HG02981 (cell line): ENCODE results near the gene ADI1.
"Not testable (repeated sequence)": the region's sequence is repeated elsewhere in the genome, so short reads cannot be mapped to it uniquely, and the experiment has no call there.

Experiments
- ATAC-seq: cut with Tn5 transposase; IDR thresholded peaks from one replicate; pipeline ENCODE4 v1.9.1; 2021; ENCODE audit warnings: mild to moderate bottlenecking, moderate library complexity; ENCODE audit not compliant: unreplicated experiment

ADI1 gene

DNA sequence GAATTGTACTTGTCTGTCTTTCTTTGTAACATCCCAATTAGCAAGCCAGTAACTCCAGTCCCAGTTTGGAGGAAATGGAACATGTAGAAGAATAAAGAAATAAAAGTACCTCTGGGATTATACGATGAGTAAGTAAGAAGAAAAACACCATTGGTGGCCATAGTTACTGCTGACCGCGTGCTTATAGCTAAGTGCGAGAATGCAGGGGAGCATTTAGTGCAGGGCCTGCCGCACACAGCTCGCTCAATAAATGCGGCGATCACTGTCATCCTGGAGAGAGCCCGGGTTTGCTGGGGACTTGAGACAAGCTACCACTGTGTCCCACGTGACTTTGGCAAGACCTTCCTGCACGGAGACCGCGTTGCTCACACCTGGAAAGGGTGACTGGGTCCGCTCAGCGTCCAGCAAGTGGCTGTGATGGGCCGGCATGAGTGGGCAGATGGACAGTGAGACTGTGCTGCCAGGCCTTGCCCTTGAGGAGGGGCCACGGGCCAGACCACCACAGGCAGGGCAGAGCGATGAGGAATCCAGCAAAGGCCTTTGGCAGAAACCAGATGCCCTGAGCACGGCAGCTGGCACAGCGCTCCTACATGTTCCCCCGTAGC, 54.8 kb downstream of the ADI1 start:
- no peak for ATAC-seq

DNA sequence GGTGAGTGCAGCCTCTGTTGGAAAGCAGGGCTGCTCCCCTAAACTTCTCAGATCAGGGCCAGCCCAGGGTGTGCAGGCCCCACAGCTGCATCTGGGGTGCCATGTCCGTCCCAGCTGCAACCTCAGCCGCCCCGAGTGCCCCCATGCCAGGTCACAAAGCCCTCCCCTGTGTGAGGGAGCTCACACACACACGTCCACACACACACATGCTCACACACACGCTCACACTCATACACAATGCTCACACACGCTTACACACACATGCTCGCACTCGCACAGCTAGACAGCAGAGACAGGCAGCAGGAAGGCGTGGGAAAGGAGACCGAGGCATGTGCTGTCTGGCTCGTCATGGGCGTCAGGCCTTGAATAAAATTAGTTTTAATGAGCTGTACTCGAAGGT, 55.4 kb downstream of the ADI1 start:
- ATAC-seq = no peak

DNA sequence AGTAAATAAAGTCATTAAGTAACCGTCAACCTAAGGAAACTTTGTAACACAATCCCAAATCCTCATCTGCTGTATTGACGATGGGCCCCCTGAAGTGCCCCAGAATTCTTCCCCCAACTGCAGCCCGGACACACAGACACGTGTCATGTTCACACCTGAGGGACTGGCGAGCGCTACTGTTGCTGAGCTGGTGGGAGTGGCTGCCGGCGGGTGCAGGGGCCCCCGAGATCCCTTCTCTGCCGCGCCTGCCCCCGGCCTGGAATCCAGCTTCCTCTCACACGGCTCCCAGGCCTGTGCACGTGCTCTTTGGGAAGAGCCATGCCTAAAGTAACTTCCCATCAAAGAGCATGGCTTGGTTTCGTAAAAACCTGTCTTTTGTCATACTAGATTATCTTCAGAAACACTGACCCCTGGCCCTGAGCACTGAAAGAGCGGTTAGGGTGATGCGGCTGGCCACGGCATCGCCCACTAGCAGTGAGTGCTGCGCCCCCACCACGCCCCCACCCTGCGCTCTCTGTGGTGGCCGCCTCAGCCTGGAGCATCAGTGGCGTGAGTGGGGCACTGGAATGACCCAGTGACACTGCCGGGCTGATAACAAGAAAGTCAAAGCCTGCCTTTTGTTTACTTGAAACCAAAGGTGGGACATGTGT, 56.0 kb downstream of the ADI1 start:
- no peak for ATAC-seq

DNA sequence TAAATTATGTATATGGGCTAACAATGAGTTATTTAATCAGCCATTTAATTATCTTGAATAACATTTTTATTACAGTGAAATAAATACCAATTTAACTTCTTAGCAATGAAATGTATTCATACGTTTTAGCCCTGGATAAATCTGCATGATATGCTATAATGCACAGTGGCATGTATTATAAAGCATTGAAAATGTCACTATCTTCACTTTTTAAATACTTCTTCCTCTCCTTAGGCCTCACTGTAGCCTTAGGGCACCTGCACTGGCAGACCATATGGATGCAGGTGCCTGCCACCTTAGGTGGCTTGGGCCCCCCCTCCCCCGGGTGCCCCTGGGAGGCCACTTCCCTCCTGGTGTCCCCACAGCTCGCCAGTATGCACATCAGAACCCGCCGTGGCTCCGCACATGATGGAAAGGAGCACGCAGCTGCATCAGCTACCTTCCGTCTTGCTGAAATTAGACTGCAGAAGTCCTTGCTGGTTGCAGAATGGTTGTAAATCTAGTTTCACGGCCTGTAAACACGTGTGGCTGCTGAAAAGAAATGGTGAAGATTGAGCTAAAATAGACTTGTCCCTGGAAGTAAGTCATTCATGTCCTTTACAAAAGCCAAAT, 56.7 kb downstream of the ADI1 start:
- ATAC-seq = no peak

DNA sequence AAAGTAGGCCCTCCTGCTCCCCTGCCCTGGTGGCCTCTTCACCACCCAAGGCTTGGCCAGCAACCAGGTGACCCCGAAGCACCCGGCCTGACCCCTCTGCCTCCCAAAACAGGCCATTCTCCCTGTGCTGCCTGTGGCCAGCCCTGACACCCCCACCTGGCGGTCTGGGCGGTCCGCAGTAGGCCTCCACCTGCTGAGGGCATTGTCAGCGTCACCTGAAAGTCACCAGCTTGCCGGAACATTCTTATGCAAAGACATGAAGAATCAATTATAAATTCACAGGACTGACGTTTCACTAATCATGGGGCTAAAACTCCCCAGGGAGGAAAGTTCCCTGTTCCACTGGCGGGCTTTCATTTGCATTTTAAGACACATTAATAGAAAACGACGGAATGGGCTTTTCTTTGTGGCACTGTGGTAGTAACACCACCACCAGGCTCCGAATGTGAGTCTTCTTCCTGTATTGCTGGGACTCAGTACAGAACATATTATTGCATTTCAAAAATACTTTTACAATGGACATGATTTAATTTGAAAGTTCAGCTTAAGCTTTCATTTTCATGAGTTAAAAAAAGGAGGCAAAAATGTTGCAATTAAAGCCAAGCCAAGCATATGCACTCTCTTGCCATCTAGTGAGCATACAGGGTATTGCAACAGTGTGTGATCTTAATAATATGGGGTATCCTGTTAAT, 57.4 kb downstream of the ADI1 start:
- peak; percentile 80 for ATAC-seq

DNA sequence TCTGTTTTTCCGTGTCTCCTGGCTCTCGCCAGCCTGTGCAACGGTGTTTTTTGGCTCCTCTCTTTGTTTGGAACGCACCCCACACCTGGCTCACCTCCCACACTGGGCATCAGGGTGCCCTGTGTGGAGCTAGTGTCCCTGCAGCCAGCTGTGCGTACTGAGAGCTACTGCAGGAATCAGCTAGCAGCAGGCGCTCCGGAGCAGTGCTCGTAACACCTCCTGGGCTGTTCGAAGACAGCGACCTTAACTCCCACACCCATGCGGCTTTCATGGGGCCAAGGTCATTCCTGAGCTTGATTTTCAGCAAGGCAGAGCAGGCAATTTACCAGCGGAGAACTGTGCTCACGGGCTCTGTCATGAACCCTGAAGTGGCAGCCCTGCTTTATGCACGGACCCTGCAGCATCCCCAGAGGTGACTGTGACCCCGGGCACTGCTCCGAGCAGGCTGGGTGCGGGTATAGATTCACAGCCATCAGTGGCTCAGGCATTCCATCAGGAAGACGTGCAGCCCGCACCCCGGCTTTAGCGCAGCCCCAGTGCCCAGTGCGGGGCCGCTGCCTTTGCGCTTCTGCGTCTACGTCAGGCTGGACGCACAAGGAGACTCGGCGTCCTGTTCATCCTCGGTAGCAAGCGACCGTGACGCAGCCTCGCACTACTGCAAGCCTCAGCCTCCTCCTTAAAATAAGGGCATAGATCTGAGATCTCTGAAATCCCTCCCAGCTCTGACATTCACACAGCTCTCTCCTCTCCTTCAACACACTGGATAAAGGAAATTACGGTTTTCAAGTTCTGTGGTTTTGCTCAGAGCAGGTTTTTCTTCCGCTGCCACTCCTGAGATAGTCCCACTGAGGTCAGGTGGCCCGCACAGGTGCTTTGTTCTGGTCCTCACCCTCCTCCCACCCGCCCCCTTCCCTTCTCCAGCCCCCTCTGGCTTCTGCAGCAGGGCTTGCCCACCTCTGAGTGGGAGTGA, 58.2 kb downstream of the ADI1 start:
- ATAC-seq = no peak

DNA sequence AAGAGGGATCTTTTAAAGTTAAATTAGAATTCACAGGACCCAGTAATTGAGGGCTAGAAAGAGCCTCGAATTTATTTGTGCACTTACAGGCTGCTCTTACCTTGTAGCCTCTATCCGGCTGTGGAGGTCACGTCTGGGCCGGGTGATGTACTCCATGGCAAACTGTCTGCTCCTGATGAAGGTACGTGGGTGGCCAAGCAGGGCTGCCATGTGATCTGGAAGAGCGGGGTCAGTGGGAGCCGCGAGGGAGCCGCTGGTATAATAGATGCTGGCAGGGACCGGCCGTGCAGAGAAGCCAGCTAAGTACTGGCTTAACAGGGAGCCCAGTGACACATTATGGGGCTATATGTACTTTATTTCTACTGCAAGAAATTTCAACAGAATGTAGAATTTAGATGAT, 59.2 kb downstream of the ADI1 start:
- ATAC-seq = no peak

DNA sequence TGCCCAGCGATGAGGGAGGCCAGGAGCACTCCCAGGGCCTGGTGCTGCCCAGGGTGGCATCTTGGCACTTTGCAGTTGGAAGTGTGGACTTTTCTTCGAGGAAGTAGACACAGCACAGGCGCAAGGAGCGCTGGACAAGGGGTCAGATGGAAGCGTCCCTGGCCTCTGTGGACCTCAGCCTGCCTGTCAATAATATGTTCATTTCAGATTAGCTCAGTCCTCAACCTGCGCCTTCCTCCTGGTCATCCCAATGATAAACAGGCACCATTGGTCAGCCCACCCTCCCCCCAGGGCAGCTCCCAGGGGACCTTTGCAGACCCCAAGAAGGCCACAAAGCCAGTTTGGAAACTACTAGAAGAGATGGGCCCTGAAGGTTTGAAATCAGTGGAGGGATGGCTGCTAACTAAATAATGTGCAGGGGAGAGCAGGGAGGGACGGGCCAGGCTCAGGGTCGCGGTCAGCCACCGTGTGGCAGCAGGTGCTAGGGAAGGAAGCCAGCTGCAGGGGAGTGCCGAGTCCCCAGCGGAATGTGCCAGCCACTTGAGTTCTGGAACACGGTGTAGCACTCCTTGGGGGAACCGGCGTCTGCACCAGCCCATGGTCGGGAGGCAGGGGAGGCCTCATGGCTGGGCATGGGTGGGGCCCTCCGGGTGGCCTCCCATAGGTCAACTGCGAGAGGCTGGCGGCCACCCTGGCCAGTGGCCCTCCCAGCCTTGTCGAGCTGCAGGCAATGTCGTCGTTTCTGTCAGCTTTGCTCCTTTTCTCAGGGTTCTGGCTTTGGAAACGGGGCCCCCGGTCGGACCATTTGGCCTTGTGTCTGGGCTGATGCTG, 59.9 kb downstream of the ADI1 start:
- ATAC-seq = no peak

DNA sequence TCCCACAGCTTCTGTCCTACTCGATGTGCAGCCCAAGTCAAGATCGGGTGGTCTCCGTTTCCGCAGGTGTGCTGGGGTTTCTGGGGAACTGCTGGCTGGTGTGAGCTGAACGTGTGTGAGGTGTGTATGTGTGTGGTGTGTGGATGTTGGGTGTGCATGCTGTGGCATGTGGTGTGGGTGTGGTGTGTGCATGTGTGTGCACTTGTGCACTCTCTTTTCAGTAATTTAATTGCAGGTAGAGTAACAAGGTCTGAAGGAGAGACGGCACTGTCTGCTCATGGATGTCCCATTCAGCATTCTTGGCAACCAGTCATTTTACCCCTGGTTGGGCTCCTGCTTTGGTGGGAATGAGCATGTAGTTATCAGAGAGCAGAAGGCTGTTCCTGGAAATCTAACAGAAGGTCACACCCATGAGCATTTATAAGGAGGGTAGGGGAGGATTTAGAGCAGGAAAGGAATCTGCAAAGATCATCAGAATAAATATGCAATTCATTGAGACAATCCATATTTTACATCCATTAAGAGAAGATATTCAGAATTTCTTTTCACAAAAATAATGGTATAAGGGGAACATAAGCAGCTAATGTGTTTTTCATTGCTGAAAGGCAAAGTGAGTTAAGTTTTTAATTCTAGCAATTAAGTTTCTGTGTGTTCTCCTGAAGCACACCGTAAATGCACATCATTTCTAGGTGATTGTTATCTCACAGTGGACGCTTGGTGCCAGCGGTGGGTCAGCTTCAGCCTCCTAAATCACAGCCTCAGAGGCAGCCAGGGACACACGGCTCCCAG, 60.7 kb downstream of the ADI1 start:
- no peak for ATAC-seq

DNA sequence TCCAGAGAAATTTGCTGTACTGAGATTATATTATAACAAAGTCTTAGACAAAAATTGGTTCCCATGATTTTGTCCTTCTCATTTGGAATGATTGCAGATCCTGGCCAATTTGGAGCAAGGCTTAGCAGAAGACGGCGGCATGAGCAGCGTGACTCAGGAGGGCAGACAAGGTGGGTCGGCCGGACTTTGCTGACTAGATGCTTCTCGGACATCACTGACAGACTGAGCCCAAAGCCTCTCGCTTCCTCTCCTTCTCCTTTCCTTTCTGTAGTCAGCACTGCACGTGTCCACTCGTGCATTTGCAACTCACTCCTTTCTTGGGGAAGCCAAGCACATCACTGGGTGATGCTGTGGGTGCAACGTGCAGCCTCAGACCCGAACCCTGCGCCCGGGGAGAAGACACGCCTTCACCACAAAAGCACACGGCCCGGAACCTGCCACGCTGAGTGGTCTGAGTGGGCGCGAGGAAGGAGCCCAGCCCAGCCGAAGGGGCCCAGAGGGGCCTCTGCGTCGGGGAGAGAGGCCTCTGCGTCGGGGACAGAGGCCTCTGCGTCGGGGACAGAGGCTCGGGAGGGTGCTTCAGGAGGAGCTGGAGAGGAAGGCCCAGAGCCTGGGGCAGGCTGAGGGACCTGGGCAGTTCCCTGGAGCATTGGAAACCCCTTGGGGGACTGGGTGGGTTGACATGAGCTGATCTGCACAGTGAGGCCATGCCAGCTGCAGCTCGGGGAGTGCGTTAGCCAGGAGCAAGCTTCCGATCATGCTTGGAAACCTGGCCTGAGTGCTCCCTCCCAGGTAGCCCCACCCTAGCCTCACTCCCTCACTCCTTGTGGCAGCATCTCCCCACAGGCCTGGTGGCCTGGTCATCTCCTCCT, 61.6 kb downstream of the ADI1 start:
- no peak for ATAC-seq

DNA sequence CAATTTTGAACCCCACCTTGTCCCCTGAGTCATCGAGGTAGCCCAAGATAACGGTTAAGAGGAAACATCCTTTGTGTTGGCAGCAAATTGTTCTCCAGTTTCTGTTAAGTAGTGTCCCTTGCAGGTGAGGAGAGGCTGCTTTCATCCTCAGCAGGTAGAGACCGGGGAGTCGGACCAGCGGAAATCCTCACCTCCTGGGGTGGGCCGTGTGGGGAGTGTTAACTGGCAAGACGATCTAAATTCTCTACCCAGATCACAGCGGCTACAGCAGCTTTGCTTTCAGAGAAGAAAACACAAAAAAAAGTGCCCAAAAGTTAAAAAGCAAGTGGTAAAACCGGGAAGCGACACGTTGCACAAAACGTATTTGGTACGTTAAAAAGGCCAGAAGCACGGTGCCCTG, 63.2 kb downstream of the ADI1 start:
- no peak for ATAC-seq

DNA sequence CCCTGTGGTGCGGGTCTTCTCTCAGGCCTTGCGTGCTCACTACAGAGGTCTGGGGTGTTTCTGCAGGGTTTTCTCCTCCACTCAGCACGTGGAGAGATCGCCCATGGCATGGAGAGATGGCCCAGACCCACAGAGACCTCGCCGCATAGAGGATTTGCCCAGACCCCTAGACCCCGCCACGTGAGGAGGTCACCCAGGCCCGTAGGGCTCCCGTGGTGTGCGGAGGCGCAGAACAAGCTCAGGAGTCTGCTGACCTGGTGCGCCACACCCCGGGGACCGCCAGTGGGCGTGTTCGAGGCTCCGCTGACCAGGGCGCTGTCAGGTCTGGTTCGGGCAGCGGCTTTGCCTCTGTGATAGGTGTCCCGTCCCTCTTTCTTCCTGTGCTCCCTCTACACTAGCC, 64.5 kb downstream of the ADI1 start:
- no peak for ATAC-seq

DNA sequence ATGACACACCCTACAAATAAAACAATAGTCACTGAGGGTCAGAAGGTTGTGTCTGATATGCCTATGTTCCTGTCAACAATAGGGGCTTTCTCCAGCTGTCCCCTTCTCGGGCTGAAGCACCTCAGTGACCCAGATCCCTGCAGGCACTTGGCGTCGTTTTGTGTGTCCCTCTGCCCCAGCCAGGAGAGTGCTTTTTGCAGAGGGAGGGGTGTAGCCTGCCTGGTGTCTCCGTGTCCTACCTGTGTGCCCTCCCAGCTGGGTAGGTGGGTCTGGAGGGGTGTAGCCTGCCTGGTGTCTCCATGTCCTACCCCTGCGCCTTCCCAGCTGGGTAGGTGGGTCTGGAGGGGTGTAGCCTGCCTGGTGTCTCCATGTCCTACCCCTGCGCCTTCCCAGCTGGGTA, 65.3 kb downstream of the ADI1 start:
- ATAC-seq = not testable (repeated sequence)

DNA sequence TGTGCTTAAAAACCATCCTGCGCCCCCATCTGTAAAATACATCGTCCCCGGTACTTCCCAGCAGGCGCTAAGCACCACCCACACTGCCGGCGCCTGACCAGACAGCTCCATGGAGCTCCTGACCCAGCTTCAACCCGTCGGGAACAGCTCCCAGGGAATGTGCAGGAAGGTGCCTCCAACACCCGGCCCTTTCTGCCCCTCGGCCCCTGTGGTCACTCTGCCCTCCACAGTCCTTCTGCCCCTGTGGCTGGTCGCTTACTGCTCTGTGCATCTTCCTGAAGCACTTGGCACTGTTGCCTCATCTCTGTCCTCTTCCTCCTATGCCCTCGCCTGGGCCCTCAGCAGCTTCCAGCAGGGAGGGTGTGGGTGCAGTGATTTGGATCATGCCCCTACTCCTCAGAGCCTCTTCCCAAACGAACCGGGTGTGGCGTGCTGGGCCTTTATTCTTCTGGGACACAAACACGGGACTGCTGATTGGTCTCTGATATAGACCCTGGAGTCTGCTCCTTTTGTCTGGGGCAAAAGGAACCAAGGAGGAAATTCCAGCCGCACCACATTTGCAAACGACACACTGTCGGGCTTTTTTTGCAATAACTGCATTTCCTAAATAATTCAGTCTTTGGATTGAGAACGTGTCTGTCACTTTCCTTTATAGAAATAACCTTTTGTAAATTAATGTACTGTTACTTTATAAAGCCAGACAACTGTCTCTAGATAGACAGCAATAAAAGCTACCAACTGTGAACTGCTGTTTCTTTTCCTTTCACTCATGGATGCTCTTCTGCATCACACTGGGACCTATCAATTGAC, 65.9 kb downstream of the ADI1 start:
- ATAC-seq = no peak

DNA sequence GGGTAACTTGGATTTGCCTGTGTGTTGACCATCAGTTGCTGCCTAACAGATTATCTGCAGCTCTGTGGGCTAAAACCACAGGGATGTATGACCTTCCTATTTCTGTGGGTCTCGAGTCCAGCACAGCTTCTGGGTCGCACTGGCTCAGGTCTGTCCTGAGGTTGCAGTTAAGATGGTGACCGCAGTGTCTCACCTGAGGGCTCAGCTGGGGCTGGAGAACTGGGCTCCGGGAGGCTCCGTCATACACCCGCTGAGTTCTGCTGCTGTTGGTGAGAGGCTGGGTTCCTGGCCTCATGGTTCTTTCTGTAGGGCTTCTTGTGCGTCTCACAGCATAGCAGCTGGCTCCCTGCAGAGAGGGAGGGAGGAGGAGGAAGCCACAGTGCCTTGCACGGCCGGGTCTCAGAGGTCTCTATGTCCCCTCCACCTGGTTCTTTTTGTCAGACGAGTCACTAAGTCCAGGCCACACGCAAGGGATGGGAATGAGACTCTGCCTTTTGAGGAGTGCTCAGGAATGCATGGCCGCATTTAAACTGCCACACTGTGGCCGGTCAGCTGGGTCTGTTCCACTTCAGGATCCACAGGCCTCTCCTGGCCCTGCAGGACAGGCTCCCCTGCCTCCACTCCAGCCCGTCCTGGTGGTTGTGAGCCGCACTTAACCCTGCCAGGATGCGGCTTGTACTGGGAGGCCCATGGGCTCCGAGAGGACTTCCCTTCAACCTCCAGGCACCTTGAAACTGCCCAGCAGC, 67.2 kb downstream of the ADI1 start:
- no peak for ATAC-seq

DNA sequence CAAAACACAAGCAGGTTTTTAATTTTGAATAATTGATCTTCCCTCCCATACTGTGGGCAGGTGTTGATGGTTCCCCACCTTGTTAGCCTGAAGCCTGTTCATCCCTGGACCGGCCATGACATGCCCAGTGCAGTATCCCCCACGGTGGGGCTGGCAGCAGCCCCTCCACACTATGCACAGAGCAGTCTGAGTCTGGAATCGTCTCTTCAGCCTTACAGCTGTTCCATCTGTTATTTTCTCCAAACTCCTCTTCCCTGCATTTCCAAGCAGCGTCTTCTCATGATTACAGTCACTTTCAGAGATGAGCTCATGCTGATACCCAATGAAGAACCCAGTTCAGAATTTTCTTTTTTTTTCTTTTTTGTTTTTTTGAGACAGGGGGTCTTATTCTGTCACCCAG, 68.2 kb downstream of the ADI1 start:
- ATAC-seq = no peak
